Panc1 (cell line): ENCODE measurements around the gene FUT8.

ENCODE experiments used
- CTCF ChIP-seq: fragments of 450-650 bp; IDR thresholded peaks from 2 replicates; pipeline ENCODE4 v1.5.1; 2017; ENCODE audit warnings: mild to moderate bottlenecking
- POLR2AphosphoS5 ChIP-seq: IDR thresholded peaks from 2 replicates; pipeline ENCODE4 v1.6.1; 2012; ENCODE audit warnings: mild to moderate bottlenecking, low read depth, low read length, moderate library complexity

- TF ChIP-seq CTCF: no peak
- no peak for TF ChIP-seq POLR2AphosphoS5
These were observed 115.5 kb downstream of the FUT8 start for GRCh38 chr14:65528069-65528468.
